GM08714 (cell line): ENCODE results near the gene MPND.

Experiments
- H3K4me3 ChIP-seq: fragments of 200-500 bp; sonication (Bioruptor generic); 2 replicates; pipeline ENCODE4 v1.5.1; 2014; ENCODE audit warnings: mild to moderate bottlenecking, low read length, inconsistent platforms
- ZNF274 ChIP-seq: IDR thresholded peaks from 2 replicates; pipeline ENCODE4 v1.6.1; 2012; ENCODE audit warnings: mild to moderate bottlenecking, low read depth, low read length

The MPND gene

DNA sequence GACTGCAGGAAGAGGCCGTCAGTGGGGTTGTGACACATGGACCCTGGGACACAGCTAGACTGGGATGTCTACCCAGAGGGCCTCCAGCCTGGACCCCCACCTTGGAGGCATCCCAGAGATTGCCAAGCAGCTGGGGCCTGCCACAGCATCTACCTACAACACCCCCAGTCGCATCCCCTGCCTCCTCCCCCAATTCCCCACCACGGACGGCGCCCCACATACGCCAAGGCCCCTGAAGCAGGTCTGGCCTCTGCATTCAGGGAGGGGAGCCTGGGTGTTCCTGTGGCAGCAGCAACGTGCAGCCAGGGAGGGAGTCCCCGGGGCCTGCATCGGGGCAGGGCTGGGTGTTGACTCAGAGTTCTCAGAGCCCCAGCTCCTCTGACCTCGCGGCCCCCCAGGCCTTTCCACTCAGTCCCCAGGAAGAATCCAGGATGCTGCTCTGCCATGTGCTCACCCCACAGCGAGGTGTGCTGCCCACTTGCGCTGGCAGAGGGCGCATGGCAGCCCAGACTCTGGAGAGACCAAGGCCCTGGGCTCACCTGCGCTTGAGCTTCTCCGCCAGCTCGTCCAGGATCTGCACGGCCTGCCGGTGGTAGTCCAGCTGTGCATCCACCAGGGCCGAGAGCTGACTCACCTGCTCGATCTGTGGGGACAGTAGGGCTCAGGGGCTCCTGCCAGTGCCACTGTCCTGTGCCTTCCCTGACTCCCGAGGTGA, 19.6 kb downstream of the MPND start:
- TF ChIP-seq ZNF274: no peak
- H3K4me3 ChIP-seq: no peak overlapping the region

- TF ChIP-seq ZNF274: no peak
- H3K4me3 ChIP-seq: no peak overlapping the region
These were observed 20.4 kb downstream of the MPND start for GRCh38 chr19:4363571-4364304.

DNA sequence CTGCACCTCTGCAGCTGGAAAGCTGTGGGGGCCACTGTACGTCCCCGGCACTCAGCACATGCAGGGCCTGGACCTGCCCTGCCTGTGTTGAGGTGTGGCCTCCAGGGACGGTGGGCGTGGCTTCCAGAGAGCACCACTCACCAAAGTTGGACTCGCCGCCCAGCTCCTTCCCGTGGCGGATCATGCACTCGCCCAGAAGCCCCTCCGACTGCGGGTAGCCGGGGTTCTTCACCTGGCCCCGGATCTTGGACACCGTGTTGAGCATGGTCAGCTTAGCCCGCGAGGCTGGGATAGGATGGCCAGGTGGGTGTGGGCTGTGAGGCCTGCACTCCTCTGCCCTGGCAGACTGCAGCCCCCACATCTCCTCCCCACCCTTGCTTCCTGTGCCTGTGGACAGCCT, 22.0 kb downstream of the MPND start:
- H3K4me3 ChIP-seq: no peak overlapping the region
- TF ChIP-seq ZNF274: no peak

- no peak overlapping the region for H3K4me3 ChIP-seq
- TF ChIP-seq ZNF274: no peak
These were observed 22.7 kb downstream of the MPND start for GRCh38 chr19:4365791-4366665.

GRCh38 chr19:4366666-4367335, 23.4 kb downstream of the MPND start:
- no peak overlapping the region for H3K4me3 ChIP-seq
- no peak for TF ChIP-seq ZNF274

DNA sequence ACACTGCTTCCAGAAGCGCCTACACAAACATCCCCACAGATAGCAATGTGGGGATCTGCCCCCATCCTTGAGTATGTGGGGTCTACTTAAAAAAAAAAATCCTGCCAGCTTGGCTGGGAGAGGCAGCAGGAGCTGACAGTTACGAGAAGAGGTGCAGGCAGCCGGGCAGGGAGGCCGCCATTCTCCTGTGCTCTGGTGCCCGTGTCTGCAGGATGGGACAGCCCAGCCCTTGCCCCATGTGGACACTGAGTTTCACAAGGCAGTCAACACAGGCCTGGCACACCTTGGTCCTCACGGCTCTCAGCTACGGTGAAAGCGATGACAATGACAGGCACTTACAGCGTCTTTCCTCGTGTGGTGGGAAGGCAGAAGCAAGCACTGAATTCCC, 24.0 kb downstream of the MPND start:
- TF ChIP-seq ZNF274: no peak
- H3K4me3 ChIP-seq: no peak overlapping the region

GRCh38 chr19:4367781-4368127, 24.4 kb downstream of the MPND start:
- TF ChIP-seq ZNF274: no peak
- no peak overlapping the region for H3K4me3 ChIP-seq

- TF ChIP-seq ZNF274: no peak
- no peak overlapping the region for H3K4me3 ChIP-seq
These were observed 24.9 kb downstream of the MPND start for GRCh38 chr19:4368128-4368820.

DNA sequence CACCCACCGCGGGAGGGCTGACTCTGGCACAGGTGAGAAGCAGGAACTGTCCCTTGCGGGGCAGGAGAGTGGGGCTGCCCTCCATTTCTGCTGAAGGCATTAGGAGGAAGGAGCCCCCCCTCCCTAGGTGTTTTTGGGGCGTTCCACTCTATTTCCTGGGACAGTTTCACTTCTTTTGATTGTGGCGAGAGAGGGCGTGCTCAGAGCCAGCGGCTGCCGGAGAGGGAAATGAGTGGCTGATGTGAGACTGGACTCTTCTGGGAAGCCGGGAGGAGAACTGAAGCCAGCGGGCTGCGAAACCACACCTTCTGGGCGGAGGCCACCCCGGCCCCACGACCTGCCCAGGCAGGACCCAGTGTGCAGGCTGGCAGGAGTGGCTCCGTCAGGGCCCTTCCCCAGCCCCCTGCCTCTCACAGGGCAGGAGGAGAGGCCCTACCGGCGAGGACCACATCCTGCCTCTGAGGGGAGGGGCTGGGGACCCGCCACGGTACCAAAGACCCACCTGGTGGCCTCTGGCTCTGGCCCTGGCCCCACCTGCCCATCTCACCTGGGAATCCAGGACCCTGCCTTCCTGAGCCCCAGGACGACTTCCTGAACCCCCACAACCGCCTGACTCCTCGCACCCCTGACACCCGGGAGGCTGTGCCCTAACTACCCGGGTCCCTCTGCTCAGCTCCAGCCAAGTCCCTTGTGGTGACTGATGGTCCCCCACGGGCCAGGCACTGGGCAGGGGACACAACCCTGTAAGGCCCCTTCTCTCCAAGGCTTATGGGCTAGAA, 25.9 kb downstream of the MPND start:
- no peak for TF ChIP-seq ZNF274
- H3K4me3 ChIP-seq: peak overlapping the region; percentile 11; the same call in 1 of the 2 replicates

GRCh38 chr19:4369888-4370260, 26.5 kb downstream of the MPND start:
- no peak for TF ChIP-seq ZNF274
- peak overlapping the region; percentile 11; the same call in 1 of the 2 replicates for H3K4me3 ChIP-seq

DNA sequence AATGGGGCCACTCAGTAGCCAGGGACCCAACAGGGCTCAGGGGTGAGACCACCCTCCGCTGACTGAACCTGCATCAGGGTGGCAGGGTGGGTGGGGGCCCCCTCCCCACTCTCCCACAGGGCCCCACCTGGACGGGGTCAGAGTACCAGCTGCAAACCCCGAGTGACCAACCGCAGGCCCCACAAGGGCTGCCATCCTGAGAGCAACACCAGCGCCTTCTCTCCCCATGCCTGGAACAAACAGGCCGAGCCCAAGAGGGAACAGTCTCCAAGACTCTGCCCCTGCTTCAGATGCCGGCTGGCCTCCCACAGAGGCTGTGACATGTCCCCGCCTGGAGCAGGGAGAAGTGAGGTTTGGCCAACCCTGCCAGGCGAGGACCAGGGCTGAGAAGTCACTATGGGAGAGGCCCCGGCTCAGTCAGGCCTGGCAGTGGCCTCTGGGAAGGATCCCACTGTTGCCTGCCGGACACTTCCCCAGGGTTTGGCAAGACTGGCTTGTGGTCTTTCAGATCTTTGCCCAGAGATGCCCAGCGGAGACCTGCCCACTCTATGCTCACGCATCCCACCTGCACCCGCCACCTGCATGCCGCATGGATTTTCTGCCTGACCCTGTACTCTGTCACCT, 27.2 kb downstream of the MPND start:
- TF ChIP-seq ZNF274: no peak
- H3K4me3 ChIP-seq: peak overlapping the region; percentile 8; the same call in 1 of the 2 replicates
